ENCODE results near the gene ARHGEF4. TPM values are rescaled to one million over a fixed set of nuclear protein-coding genes. Genes with fewer than 3 reads are reported as not detected.

Gene ARHGEF4
- total RNA-seq, 1 donor from 2014 or later = 4.8 TPM

DNA sequence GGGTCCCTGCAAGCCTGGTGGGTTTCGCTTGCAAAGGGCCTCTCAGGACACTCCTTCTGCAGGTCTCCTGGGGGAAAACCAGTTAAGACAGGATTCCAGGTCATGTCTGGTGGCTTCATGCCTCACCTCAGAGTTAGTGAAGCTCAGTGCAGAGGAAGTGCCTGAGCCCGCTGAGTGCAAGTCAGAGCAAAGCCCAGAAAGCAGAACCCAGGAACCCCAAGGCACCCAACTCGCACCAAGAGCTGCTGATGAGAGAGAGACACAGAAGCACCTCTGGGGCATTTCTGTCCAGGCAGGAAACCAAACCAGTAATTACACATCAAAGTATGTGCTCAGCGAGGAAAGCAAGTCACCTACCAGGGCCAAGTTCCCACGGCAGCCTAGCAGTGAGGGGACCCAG lies 78.4 kb downstream of the ARHGEF4 start:
- FAIRE-seq (no peak), DNase-seq (ENCODE audit: low read depth) (no peak)
- no peak overlapping the region for H3K9ac ChIP-seq (ENCODE audit: low read length)
- no peak for TF ChIP-seq EZH2 (IDR thresholded peaks at IDR 0.05; ENCODE audit: insufficient read depth, low read length)
- TF ChIP-seq, protein P1, sequence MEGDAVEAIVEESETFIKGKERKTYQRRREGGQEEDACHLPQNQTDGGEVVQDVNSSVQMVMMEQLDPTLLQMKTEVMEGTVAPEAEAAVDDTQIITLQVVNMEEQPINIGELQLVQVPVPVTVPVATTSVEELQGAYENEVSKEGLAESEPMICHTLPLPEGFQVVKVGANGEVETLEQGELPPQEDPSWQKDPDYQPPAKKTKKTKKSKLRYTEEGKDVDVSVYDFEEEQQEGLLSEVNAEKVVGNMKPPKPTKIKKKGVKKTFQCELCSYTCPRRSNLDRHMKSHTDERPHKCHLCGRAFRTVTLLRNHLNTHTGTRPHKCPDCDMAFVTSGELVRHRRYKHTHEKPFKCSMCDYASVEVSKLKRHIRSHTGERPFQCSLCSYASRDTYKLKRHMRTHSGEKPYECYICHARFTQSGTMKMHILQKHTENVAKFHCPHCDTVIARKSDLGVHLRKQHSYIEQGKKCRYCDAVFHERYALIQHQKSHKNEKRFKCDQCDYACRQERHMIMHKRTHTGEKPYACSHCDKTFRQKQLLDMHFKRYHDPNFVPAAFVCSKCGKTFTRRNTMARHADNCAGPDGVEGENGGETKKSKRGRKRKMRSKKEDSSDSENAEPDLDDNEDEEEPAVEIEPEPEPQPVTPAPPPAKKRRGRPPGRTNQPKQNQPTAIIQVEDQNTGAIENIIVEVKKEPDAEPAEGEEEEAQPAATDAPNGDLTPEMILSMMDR (IDR thresholded peaks at IDR 0.05; ENCODE audit: insufficient read depth, low read depth, low read length) = no peak
- no peaks in the 10 kb centered on the region for H3K79me2 ChIP-seq (ENCODE audit: insufficient read depth, low read length)
- H3K36me3 Mint-ChIP-seq (ENCODE audit: low read depth, unreplicated experiment) = no peaks in the 10 kb centered on the region
- peaks cover 16% of the 10 kb centered on the region for H3K27me3 Mint-ChIP-seq (ENCODE audit: low read depth, unreplicated experiment)
- no peak overlapping the region for H3K27ac Mint-ChIP-seq (ENCODE audit: unreplicated experiment)
- peaks cover 2% of the 10 kb centered on the region for H3K9me3 Mint-ChIP-seq (ENCODE audit: unreplicated experiment)
- H3K4me3 ChIP-seq (ENCODE audit: insufficient read depth, low read depth, low read length) = no peak overlapping the region
- H3K36me3 ChIP-seq (ENCODE audit: insufficient read depth, low read length) = no peaks in the 10 kb centered on the region
- H3K27ac ChIP-seq (ENCODE audit: low read depth, low read length) = no peak overlapping the region
- H3K4me1 Mint-ChIP-seq (ENCODE audit: low read depth, unreplicated experiment) = peaks cover 3% of the 10 kb centered on the region
- H4K20me1 ChIP-seq (ENCODE audit: insufficient read depth, low read length) = no peaks in the 10 kb centered on the region
- peaks cover 3% of the 10 kb centered on the region for H3K27me3 ChIP-seq (ENCODE audit: insufficient read depth, low read length)
- no peak overlapping the region for H3K4me3 Mint-ChIP-seq (ENCODE audit: unreplicated experiment)
- no peak overlapping the region for H3K4me2 ChIP-seq (ENCODE audit: low read length)
- no peak overlapping the region for H2AFZ ChIP-seq (ENCODE audit: low read depth, low read length)
- H3K9me3 ChIP-seq (ENCODE audit: insufficient read depth, low read depth, low read length) = no peaks in the 10 kb centered on the region
- H3K4me1 ChIP-seq (ENCODE audit: insufficient read depth, low read length) = no peaks in the 10 kb centered on the region

DNA sequence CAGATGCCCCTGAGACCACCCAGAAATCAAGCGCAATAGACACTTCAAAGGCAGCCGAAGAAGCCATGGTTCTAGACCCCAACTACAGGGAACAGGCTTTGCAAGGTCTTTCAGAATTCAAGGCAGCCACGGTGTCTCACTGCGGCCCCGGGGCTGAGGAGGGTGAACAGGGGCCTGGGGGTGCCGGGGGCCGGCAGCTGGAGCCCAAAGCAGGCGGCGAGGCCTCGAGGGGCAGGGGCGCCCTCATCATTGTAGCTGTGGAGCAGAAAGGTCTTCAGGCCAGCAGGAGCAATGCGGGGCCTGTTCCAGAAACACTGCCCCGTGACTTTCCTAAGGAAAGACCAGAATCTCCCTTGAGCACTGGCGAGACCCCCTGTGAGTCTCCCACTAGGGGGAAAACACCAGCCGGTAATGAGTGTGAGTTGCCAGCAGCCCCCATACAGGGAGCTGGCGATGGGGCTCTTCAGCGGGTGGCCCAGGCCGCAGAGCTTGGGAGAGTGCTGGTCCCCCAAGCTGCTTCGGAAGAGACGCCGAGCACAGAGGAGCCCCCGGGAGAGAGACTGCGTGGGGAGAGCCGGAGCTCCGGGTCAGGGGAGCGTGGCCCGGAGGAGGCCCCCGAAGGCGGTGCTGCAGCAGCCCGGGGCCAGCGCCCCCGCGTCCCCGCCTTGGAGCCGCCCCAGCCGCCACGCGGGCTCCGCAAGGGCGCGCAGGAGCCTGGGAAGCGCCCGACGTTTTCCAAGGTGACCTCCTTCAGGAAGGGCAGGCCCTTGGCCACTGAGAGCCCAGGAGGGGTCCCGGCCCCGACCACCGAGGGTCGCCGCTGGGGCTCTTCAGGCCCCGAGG lies 79.1 kb downstream of the ARHGEF4 start:
- no peak for FAIRE-seq

More for the DNA sequence above, 79.1 kb downstream of the ARHGEF4 start:
- Histone ChIP-seq H3K9ac (ENCODE audit: low read length) (no peak overlapping the region), H3K4me1 (ENCODE audit: insufficient read depth, low read length) (no peaks in the 10 kb centered on the region), H3K36me3 (ENCODE audit: insufficient read depth, low read length) (no peaks in the 10 kb centered on the region), H3K27me3 (ENCODE audit: insufficient read depth, low read length) (peaks cover 3% of the 10 kb centered on the region), H3K9me3 (ENCODE audit: insufficient read depth, low read depth, low read length) (no peaks in the 10 kb centered on the region), H3K4me3 (ENCODE audit: insufficient read depth, low read depth, low read length) (no peak overlapping the region), H3K27ac (ENCODE audit: low read depth, low read length) (no peak overlapping the region), H2AFZ (ENCODE audit: low read depth, low read length) (no peak overlapping the region), H4K20me1 (ENCODE audit: insufficient read depth, low read length) (no peaks in the 10 kb centered on the region), H3K79me2 (ENCODE audit: insufficient read depth, low read length) (no peaks in the 10 kb centered on the region), H3K4me2 (ENCODE audit: low read length) (no peak overlapping the region)
- Mint-ChIP-seq H3K4me1 (ENCODE audit: low read depth, unreplicated experiment) (peaks cover 3% of the 10 kb centered on the region), H3K4me3 (ENCODE audit: unreplicated experiment) (no peak overlapping the region), H3K27ac (ENCODE audit: unreplicated experiment) (no peak overlapping the region), H3K27me3 (ENCODE audit: low read depth, unreplicated experiment) (peaks cover 16% of the 10 kb centered on the region), H3K9me3 (ENCODE audit: unreplicated experiment) (peaks cover 2% of the 10 kb centered on the region), H3K36me3 (ENCODE audit: low read depth, unreplicated experiment) (no peaks in the 10 kb centered on the region)
- no peak for DNase-seq (ENCODE audit: low read depth)
- TF ChIP-seq, protein P1 (IDR thresholded peaks at IDR 0.05; ENCODE audit: insufficient read depth, low read depth, low read length) = no peak
- no peak for TF ChIP-seq EZH2 (IDR thresholded peaks at IDR 0.05; ENCODE audit: insufficient read depth, low read length)

Data from astrocyte (in vitro differentiated cells and primary cell).